Activated B cell treated with CpG ODN at 0.5 μM for 24 hours (primary cell): ENCODE results near the gene TESK1. TPM values are rescaled to one million over a fixed set of nuclear protein-coding genes. Genes with fewer than 3 reads are reported as not detected.
"Not testable (repeated sequence)": the region's sequence is repeated elsewhere in the genome, so short reads cannot be mapped to it uniquely, and the experiment has no call there.

Experiments
- ATAC-seq: fragments of 200-7000 bp; cut with Tn5 transposase; one replicate; pipeline ENCODE4 v1.10.0; 2021; ENCODE audit warnings: low read depth, mild to moderate bottlenecking, moderate library complexity
- CTCF ChIA-PET: fragments of 350-600 bp; sonication (Branson Sonifier 250); formaldehyde crosslinking; loops from one replicate; lab custom pipeline; 2021; ENCODE audit warnings: antibody characterized with exemption; lab: Charles Lee
- POLR2A ChIA-PET: fragments of 350-600 bp; sonication (Branson Sonifier 250); formaldehyde crosslinking; loops from one replicate; lab custom pipeline; 2021; ENCODE audit warnings: antibody characterized with exemption; lab: Charles Lee
- DNase-seq: peaks from one replicate; pipeline ENCODE4 v3.0.0; 2022
- H3K27ac Mint-ChIP-seq: one replicate; pipeline ENCODE4 v1.8.0; 2020; ENCODE audit warnings: mixed read lengths
- H3K27me3 Mint-ChIP-seq: one replicate; pipeline ENCODE4 v1.8.0; 2021; ENCODE audit warnings: mixed read lengths
- H3K36me3 Mint-ChIP-seq: one replicate; pipeline ENCODE4 v1.8.0; 2021; ENCODE audit warnings: low read depth, mixed read lengths
- H3K4me1 Mint-ChIP-seq: one replicate; pipeline ENCODE4 v1.8.0; 2021; ENCODE audit warnings: mixed read lengths
- H3K4me3 Mint-ChIP-seq: one replicate; pipeline ENCODE4 v1.8.0; 2020; ENCODE audit warnings: mild to moderate bottlenecking, mixed read lengths
- H3K9me3 Mint-ChIP-seq: one replicate; pipeline ENCODE4 v1.8.0; 2020; ENCODE audit warnings: mixed read lengths
- intact Hi-C: fragments of 100-400 bp; cut with micrococcal nuclease; formaldehyde crosslinking; loops from one replicate; pipeline ENCODE4 v1.15.1; 2024
- total RNA-seq: library from RNA; stranded (reverse); gene quantifications from 2 replicates; pipeline ENCODE4 v1.2.3, GENCODE V29; 2022
- TF ChIP-seq, protein P1 (sequence below): fragments of 200-600 bp; IDR thresholded peaks from one replicate; pipeline ENCODE4 v1.8.0; 2022; ENCODE audit warnings: antibody characterized with exemption, mild to moderate bottlenecking

TESK1 gene
- total RNA-seq, 1 donor from 2014 or later, result 51.9 TPM

DNA sequence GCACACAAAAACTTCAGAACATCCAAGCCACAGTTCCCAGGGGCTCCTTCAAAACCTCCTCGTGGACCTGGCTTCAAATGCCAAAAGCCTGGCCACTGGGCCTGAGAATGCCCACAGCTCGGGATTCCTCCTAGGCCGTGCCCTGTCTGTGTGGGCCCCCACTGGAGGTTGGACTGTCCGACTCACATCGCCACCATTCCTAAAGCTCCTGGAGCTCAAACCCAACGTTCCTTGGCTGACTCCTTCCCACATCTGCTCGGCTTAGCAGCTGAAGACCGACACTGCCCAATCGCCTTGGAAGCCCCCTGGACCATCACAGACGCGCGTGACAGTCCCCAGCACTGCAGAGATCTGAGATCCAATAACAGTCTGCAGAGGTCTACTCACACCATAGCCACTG is 38.0 kb downstream of the TESK1 start:
- TF ChIP-seq, protein P1, sequence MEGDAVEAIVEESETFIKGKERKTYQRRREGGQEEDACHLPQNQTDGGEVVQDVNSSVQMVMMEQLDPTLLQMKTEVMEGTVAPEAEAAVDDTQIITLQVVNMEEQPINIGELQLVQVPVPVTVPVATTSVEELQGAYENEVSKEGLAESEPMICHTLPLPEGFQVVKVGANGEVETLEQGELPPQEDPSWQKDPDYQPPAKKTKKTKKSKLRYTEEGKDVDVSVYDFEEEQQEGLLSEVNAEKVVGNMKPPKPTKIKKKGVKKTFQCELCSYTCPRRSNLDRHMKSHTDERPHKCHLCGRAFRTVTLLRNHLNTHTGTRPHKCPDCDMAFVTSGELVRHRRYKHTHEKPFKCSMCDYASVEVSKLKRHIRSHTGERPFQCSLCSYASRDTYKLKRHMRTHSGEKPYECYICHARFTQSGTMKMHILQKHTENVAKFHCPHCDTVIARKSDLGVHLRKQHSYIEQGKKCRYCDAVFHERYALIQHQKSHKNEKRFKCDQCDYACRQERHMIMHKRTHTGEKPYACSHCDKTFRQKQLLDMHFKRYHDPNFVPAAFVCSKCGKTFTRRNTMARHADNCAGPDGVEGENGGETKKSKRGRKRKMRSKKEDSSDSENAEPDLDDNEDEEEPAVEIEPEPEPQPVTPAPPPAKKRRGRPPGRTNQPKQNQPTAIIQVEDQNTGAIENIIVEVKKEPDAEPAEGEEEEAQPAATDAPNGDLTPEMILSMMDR, result no peak
- CTCF ChIA-PET, result interaction anchor here (10.1 kb wide), 1 partner anchor 28 kb away, joined by 162 read pairs; the partner anchor contains the start of gene CD72
- ATAC-seq, result no peak
- no peak for DNase-seq
- H3K9me3 Mint-ChIP-seq, result no peaks in the 10 kb centered on the region
- intact Hi-C loops, result no loop called here
- POLR2A ChIA-PET, result interaction anchor here (7.2 to 18.0 kb wide), 2 partner anchors 14 to 28 kb away, joined by 112 to 549 read pairs; partner anchors contain the start of genes CCDC107, CD72 and RMRP
- peaks cover 89% of the 10 kb centered on the region for H3K4me1 Mint-ChIP-seq
- H3K27me3 Mint-ChIP-seq, result no peaks in the 10 kb centered on the region
- peaks cover 26% of the 10 kb centered on the region for H3K36me3 Mint-ChIP-seq
- H3K27ac Mint-ChIP-seq, result peak overlapping the region; percentile 69
- no peak overlapping the region for H3K4me3 Mint-ChIP-seq

DNA sequence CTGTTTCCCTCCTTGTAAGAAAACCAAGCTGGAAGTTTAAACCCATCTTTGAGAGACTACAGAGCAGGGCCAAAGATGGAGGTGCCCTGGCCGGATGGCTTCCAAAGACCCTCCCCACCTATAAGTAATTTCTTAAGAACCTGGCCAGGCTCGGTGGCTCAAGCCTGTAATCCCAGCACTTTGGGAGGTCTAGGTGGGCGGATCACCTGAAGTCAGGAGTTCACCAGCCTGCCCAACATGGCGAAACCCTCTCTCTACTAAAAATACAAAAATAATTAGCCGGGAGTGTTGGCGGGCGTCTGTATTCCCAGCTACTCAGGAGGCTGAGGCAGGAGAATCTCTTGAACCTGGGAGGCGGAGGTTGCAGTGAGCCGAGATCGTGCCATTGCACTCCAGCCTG is 40.7 kb downstream of the TESK1 start:
- peaks cover 21% of the 10 kb centered on the region for H3K36me3 Mint-ChIP-seq
- intact Hi-C loops, result loop anchor here (1.0 to 5.0 kb wide), 7 partner anchors 11 to 237 kb away; partner anchors contain the start of genes CREB3, GBA2, RGP1 and TLN1
- ATAC-seq, H3K9me3 Mint-ChIP-seq, H3K27me3 Mint-ChIP-seq, DNase-seq: not testable (repeated sequence)
- H3K4me3 Mint-ChIP-seq, result peak overlapping the region; percentile 97
- ChIA-PET POLR2A (interaction anchor here (0.6 to 18.0 kb wide), 14 partner anchors 10 to 103 kb away, joined by 3 to 549 read pairs (median 5); partner anchors contain the start of genes ARHGEF39, CCDC107, CD72 and CREB3), CTCF (interaction anchor here (0.6 to 10.1 kb wide), 9 partner anchors 10 to 387 kb away, joined by 3 to 162 read pairs (median 11); partner anchors contain the start of genes CCDC107, CD72, RMRP and TESK1)
- H3K4me1 Mint-ChIP-seq, result peaks cover 90% of the 10 kb centered on the region
- peak overlapping the region; percentile 98 for H3K27ac Mint-ChIP-seq

DNA sequence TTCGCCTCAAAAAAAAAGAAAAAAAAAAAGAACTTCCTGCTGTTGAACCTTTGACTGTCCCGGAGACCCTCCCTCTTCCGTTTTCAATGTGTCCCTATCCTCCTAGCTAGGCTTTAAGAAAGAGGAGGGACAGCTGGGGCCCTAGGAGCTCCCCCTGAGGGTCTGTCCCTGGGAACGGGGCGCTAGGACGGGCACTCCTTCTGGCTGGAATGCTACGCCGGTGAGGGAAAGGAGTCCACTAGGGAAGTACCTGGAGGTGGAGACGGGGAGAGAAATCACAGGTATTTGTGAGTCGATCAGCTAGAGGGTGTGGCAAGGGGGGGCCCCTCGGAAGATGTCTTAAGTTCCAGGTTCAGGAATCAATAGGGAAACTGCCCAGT is 41.1 kb downstream of the TESK1 start:
- ChIA-PET POLR2A (interaction anchor here (1.0 to 18.0 kb wide), 15 partner anchors 10 to 103 kb away, joined by 4 to 549 read pairs (median 5); partner anchors contain the start of genes ARHGEF39, CCDC107, CD72 and CREB3), CTCF (interaction anchor here (0.6 to 10.1 kb wide), 10 partner anchors 8 to 387 kb away, joined by 3 to 162 read pairs (median 10); partner anchors contain the start of genes CCDC107, CD72, RMRP and TESK1)
- ATAC-seq, result no peak
- Mint-ChIP-seq H3K27ac (peak overlapping the region; percentile 98), H3K27me3 (no peaks in the 10 kb centered on the region), H3K9me3 (no peaks in the 10 kb centered on the region), H3K36me3 (peaks cover 21% of the 10 kb centered on the region), H3K4me1 (peaks cover 90% of the 10 kb centered on the region), H3K4me3 (peak overlapping the region; percentile 97)
- DNase-seq, result no peak
- TF ChIP-seq, protein P1, result no peak
- intact Hi-C loops, result loop anchor here (1.0 to 5.0 kb wide), 7 partner anchors 12 to 237 kb away; partner anchors contain the start of genes CREB3, GBA2, RGP1 and TLN1

DNA sequence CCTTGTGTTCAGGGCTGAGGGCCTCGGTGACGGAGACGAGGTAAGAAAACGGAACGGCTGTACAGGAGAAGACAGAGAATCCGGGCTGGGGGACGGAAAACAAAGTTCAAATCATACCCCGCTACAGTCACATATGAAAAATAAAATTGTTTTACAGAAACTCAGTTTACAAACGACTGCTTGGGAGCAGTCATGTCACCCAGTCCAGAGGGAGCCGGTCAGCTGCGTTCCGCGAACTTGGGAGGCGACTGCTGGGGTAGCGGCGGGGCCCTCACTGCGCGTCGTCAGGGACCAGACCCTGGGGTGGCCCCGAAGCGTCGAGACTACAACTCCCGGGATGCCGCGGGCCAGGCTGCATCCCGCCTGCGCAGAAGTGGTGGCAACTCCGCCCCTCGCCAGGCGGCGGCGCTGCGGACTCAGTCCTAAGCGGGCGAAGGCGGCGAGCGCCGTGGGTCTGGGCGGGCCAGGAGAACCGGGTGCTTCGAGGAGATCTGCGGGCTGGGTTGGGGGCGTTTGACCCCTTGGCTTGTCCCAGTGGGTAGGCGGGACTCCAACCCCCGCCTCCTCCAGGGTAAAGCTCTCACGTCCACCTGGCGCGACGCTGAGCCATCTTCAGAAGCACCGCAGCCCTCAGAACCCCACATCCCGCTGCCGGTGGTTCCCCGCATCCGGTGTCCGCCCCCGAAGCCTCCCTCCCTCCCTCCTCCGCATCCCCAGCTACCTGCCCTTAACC is 41.6 kb downstream of the TESK1 start:
- CTCF ChIA-PET, result interaction anchor here (0.6 to 10.1 kb wide), 17 partner anchors 8 to 180 kb away, joined by 3 to 162 read pairs (median 6); partner anchors contain the start of genes CCDC107, CD72, GBA2 and RGP1
- TF ChIP-seq, protein P1, result peak; percentile 65
- H3K27ac Mint-ChIP-seq, result peak overlapping the region; percentile 98
- H3K9me3 Mint-ChIP-seq, result no peaks in the 10 kb centered on the region
- H3K36me3 Mint-ChIP-seq, result peaks cover 17% of the 10 kb centered on the region
- H3K4me1 Mint-ChIP-seq, result peaks cover 90% of the 10 kb centered on the region
- peak overlapping the region; percentile 97 for H3K4me3 Mint-ChIP-seq
- ATAC-seq (peak; percentile 88), DNase-seq (peak; percentile 94)
- H3K27me3 Mint-ChIP-seq, result no peaks in the 10 kb centered on the region
- POLR2A ChIA-PET, result interaction anchor here (0.6 to 18.0 kb wide), 28 partner anchors 10 to 1028 kb away, joined by 3 to 549 read pairs (median 5); partner anchors contain the start of genes ARHGEF39, CCDC107, CD72 and CREB3
- intact Hi-C loops, result loop anchor here (1.0 to 5.0 kb wide), 10 partner anchors 11 to 236 kb away; partner anchors contain the start of genes CREB3, GBA2, RGP1 and TLN1
